GM18505 (cell line): ENCODE measurements around the gene SDK1.

ENCODE experiments used
- ATAC-seq: cut with Tn5 transposase; IDR thresholded peaks from one replicate; pipeline ENCODE4 v1.9.1; 2021; ENCODE audit not compliant: unreplicated experiment
- POLR2A ChIP-seq: IDR thresholded peaks from 4 replicates; pipeline ENCODE4 v1.6.1; 2011; ENCODE audit warnings: borderline replicate concordance; ENCODE audit not compliant: insufficient read depth, insufficient read length; ENCODE audit errors: extremely low read depth

The SDK1 gene

DNA sequence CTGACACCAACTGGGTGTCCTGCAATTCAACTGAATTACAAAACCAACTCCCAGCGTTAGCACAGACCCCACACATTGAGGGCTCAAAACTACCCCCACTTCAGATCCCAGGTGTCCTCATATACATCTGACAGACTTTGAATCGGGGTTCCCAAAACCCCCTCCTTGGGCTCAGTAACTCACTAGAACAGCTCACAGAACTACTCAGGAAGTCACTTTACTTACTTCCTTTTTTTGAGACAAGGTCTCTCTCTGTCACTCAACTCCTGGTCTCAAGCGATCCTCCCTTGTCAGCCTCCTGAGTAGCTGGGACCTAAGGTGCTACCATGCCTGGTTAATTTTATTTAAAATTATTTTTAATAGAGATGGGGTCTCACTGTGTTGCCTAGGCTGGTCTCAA is 456.0 kb downstream of the SDK1 start:
- no peak for TF ChIP-seq POLR2A
- no peak for ATAC-seq

DNA sequence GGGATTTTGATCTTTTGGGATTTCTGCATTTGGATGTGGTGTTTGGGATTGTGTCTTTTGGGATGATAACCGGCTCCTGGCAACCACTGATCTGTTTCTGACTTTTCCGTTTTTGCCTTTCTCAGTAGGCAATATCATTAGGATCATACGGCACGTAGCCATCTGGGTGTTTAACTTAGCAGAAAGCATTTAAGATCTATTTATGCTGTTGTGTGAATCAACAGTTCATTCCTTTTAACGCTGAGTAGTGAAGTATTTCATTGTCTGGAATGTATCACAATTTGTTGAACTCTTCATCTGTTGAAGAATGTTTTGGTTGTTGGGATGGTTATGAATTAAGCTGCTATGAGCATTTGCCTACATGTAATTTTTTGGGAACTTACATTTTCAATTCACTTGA is 459.6 kb downstream of the SDK1 start:
- no peak for ATAC-seq
- TF ChIP-seq POLR2A = no peak

DNA sequence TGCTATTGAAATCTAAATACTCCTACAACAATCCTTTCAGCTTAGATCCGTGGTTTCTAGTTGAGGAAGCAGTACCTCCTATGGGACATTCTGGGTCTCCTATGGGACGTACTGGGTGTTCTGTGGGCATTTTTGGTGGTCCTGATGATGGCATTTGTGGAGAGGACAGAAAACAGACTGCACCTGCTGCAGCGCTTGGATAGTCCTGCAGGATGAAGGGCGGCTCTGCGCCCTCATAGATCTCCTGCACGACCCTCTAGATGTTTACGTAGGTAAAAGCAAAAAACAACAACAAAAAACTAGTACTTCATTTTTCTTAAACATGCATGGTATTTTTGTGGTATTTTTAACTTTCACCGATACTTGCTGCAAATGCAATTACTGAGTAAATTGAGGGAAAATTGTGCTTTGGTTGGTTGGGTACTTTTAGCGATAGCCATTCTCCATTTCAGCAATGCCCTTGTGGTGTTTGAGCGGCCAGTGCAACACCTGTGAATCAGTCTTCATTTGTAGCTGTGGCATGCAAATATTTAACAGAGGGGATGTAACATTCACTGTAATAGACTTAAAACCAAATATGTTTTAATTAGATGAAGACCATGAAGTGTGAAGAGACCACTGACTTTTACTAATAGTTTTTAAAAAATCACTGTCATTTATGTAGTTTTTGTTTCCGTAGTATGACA is 461.2 kb downstream of the SDK1 start:
- no peak for TF ChIP-seq POLR2A
- no peak for ATAC-seq

DNA sequence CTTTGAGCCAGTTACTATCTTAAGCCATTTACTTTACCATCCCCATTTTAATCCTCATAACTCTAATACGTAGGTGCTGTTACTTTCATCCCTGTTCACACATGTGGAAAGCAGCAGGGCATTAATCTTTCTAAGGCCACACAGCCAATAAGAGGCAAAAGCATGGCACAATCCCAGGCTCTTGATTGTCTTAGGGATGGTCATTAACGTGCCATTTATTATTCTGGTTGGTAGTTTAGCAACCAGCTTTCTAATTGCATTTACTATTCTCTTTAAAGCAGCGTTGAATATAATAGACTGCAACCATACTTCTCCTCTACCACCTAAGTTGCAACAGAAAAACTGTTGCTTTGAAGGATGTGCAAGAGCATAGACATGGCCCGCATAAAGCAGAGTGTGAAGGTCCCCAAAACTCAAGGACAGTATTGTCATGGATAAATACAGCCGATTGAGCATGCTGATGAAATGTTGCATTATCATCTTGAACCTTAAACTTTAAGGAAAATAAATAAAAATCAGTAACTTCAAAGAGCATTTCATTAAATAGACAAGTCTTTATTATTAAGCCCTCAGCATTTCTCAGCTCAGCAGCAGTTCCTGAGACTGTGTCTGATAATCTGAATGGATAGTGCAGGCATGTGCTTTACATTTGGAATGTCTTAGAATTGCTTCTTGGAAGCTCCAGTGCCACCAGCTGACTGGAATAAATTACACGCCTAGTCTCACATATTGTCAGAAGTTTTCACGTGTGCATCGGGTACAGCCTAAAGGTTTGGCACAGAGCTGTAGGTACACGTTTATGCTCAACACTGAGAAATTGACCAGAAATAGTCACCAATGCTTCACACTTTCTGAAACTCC is 467.1 kb downstream of the SDK1 start:
- no peak for ATAC-seq
- no peak for TF ChIP-seq POLR2A

DNA sequence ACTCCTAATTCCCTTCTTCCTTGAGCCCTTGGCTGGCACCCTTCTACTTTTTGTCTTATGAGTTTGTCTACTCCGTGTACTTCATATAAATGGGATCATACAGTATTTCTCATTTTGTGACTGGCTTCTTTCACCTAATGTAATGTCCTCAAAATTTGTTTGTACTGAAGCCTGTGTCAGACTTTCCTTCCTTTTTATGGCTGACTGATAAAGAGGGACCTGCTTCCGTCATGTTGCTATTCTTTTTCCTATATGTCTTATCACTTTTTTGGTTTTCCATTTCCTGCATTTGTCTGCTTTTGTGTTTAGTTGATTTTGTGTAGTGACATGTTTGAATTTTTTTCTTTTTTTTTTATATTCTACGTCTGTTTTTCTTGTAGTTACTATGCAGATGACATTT is 470.9 kb downstream of the SDK1 start:
- no peak for ATAC-seq
- no peak for TF ChIP-seq POLR2A

DNA sequence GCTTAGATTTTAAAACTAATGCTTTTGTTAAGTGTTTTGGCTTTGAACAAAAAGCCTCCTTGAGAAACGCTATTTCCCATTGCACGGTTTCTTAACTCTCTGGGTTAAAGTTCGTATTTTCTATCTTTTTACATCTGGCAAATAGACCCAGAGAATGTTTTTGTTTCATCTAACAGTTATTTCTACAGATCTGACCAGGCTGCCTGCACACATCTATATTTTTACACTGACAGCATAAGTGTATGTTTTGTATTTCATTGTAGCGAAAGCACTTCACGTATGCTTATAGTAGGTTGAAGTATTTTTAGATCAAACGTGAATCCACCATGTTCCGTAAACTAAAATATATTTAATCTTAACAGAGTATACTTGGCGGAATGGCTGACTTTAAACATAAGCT is 477.3 kb downstream of the SDK1 start:
- no peak for TF ChIP-seq POLR2A
- no peak for ATAC-seq

DNA sequence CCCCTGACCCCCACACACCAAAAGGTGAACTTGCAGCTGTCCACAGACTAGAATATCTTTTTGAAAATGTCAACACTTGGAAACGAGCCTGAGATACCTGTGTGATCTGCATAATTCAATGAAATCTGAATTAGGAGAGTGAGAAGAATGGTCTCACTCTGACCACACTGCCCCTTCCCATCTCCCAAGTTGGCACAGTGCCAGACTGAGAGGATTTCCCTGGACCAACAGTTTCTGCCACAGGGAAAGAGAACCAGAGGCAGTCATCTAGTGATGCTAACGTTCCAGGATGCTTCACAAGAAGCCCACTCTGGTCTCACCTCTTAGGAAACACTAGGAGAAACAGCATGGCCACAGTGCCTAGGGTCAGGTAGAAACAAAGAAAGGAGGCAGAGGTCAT is 479.0 kb downstream of the SDK1 start:
- no peak for ATAC-seq

DNA sequence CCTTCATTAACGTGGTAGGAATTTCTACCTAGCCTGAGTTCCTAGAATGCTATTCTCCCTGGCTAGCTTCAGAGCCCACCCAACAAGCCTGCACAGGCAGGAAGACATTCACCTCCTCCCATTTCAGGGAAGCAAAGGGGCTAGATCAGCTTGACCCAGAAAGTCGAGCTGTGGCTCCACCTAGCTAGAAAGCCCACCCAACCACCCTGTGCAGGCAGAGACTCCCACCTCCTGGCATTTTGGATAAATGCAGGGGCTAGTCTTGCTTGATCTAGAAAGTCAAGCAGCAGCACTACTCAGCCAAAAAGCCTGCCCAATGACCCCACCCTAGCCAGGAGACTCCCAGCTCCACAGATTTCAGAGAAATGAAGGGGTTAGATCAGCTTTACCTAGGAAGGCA is 479.5 kb downstream of the SDK1 start:
- no peak for TF ChIP-seq POLR2A
- no peak for ATAC-seq

More for the DNA sequence above, 479.0 kb downstream of the SDK1 start:
- TF ChIP-seq POLR2A = no peak

DNA sequence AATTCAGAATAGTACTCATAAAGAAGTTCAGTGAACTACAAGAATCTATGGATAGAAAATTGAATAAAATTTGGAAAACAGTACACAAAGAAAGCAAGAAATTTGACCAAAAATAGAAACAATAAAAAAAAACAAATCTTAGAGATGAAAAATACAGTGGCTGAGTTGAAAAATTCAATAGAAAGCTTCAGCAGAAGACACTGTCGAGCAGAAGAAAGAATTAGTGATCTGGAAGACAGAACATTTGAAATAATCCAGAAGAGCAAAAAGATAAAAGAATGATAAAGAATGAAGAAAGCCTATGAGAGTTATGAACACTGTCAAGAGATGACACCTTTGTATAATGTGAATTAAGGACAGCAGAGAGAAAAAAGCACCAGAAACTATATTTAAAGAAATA is 480.6 kb downstream of the SDK1 start:
- no peak for TF ChIP-seq POLR2A

DNA sequence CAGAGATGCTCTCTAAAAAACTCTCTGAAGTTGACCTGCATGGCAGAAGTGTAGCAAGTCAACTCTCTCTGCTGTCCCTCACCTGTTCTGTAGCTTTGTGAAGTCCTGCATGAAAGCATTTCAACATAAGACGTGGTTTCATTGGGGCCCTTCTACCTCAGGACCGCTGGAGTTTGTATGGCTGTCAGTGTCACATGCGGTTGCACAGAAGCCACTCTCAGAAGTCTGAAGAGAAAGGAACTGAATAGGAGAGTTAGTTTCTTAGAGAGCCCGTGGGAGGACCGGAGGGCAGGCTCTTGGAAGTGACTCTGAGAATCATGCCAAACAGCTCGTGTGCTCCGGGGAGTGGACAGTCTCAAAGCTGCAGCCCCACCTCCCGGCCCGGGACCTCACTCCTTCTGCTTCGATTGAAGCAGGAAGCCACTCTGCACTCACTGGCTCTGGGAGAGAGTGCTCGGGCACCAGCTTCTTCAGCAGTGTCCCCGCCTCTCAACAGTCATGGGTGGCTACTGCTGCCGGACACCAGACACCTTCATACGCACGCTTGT is 486.7 kb downstream of the SDK1 start:
- ATAC-seq = no peak
- TF ChIP-seq POLR2A = no peak

More for the DNA sequence above, 480.6 kb downstream of the SDK1 start:
- ATAC-seq = no peak

DNA sequence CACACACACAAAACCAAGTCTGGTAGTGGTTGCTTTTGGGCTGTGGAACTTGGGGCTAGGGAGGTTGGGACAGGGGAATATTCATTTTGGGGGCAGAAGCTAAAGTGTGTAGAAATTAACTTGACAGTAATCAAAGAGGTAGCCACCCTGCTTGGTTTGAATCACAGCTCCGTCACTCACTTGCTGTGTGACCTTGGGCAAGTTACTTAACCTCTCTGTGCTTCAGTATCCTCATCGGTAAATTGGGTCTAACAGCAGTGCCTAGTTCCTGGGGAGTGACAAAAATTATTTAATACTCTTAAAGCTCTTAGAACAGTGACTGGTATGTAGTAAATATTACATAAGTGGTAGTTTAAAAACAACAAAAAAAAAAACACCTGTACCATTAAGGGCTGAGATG is 489.8 kb downstream of the SDK1 start:
- no peak for TF ChIP-seq POLR2A
- no peak for ATAC-seq

DNA sequence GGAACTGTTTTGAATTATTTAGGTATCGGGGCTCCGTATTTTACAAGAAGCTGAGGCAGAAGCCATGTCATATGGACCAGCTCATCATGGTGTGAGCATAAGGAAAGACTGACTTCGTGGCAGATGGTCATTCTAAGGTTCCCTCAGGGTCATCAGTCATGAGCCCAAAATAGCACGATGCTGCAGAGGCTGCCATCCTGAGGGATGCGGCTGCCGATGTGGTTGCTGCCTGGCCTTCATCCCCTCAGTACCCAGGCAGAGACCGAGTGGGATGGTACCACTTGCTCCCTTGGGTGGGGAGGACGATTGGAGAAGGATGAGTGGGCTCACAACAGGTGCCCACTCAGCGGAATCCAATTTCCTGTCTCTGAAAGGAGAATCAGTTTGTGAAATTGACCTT is 490.3 kb downstream of the SDK1 start:
- TF ChIP-seq POLR2A = no peak
- no peak for ATAC-seq

DNA sequence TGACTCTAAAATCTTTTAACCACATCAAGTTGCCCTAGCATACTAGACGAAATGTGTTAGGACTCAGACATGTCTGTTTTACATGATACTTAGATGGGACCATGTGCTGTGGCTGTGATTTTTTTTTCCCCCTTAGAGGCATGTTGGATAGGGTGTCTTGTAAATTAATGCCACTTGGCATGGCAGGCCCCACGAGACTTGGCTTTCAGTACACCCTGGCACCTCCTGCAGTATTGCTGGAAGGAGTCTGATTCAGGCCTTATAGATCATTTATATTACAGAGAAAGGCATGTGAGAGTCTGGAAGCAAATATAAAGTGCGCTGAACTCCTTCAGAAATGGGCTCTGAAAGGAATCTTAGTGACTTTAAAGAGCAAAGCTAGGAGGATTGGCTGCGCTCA is 494.1 kb downstream of the SDK1 start:
- TF ChIP-seq POLR2A = no peak

DNA sequence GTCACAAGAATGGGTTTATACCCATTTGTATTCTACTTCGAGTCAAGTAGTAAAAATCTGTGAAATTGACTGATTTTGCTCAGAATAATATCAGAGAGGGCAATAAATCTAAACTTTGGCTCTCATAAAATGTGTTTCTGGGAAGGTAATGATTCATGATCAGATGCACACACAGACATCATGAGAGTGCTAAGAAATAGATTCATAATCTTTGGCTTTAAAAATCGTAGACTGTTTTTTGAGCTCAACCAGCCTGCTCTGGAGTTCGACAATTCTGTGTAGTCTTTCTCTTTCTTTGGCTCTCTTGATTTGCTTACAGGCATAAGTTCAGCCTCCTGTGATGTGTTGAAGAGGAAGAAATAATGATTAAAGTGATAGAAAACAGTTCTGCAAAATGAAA is 494.7 kb downstream of the SDK1 start:
- no peak for ATAC-seq
- no peak for TF ChIP-seq POLR2A

More for the DNA sequence above, 494.1 kb downstream of the SDK1 start:
- no peak for ATAC-seq

DNA sequence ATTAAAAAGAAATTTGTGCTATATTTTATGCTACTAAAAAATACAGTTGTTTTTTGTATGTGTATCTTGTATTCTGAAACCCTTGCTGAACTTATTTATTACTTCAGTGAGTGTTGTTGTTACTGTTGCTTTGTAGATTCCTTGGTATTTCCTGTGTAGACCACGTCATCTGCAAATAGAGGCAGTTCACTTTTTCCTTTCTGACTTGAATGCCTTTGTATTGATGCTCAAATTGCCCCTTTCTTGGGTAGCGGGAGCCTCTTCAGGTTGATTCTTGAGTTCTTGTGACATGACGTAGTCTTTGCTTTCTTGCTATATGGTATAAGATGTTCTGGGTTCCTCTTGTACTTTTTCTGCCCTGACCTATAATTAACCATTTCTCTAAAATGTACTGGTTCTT is 504.1 kb downstream of the SDK1 start:
- ATAC-seq = no peak
- no peak for TF ChIP-seq POLR2A

DNA sequence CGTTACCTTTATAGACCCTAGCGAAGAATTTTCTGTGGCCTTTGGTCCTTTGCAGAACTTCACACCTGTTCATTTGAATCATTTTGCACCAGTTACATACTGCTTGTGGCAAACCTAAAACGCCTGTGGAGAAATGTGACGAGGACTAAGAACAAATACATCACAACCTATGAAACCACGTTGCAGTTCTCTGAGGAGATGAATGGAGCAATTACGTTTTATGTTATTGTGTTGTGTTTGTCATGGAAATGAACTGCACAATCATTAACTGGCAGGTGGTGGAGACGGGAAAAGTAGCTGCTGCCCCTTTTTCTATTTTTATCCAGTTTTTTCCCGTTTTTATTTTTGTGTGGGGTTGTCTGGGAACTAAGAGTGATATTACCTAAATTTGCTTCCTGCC is 505.5 kb downstream of the SDK1 start:
- ATAC-seq = no peak

More for the DNA sequence above, 505.5 kb downstream of the SDK1 start:
- no peak for TF ChIP-seq POLR2A
